ENCODE measurements around the gene PIWIL4.

Gene PIWIL4

DNA sequence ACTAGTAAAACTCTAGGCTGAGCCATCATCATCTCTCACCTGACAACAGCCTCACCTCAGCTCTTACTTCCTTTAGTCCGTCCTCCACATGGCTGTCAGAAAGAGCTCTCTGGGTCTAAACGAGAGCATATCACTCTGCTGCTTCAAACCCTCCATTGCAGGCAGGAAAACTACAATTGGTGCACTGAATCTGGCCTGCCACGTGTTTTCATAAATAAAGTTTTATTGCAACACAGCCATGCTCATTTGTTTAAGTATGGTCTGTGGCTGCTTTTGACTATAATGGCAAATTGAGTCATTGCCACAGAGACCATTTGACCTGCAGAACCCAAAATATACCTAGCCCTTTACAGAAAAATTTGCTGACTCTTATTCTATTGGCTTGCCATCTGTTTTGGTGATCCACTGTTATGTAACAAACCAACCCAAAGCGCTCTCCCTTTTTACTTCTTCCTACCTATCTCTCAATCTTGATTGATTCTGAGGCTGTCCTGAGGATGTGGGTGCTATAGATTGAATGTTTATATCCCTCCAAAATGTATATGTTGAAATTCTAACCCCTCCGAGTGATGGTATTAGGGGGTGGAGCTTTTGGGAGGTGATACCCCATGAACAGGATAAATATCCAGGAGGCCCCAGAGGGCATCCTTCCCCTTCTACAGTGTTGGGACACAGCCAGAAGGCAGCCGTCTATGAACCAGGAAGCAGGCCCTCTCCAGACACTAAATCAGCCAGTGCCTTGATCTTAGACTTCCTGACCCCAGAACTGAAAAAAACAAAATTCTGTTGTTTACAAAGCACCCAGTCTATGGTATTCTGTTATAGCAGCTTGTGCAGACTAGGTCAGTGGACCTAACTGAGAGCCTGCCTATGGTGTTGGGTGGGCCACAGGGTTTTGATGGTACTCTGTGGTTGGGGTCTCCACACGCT lies 99.9 kb downstream of the PIWIL4 start:
- no peak for DNase-seq

DNA sequence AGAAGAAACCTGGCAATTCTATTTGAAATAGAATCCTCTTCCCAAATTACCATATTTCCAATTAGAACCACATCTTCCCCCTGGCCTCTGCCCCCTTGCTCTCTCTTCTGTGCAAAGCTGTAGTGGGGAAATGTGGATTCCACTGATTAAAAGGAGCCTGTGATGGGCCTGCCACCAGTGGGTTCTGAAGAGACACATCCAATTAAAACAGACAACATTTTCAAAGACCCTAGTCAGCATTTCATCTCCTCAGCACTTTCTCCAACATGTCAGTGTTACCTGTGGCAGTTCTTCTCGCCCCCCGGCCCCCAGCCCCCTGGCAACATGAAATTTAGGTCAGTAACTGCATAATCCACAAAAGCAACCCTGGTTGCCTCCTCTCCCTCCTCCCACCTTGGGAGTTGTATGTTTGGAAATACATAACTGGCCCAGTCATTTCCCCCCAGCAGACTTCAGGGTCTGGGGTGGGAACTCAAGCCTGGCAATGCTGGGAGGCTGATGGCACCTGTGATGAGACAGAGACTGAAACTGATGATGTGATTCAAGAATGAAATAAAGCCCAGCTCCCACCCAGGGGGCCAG lies 101.1 kb downstream of the PIWIL4 start:
- no peak for DNase-seq

DNA sequence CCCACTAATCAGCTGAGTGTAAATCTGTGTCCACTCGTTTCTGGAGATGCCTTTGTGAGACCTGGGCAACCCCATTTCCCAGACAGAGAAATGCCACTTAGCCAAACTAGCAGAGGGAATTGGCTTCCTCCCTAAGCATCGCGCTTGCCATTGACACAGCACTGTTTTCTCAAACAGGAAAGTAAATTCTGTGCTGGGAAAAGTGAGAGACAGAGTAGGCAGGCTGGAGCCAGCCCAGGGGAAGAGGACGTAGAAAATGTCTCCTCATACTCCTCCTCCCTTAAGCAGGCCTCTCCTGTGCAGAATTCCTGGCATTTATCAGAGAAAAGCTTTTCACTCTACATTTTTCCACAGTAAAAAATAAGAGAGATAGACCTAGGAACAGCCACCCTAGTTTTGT lies 101.9 kb downstream of the PIWIL4 start:
- no peak for DNase-seq

Measured in NCI-H187 treated with DMSO at 0.1 percent for 48 hours (cell line).